Brain pericyte (primary cell): ENCODE data around the gene SNED1.
A peak's percentile ranks its signal among the peaks of the same experiment; 100 is the strongest.

Experiments
- DNase-seq: peaks from one replicate; pipeline ENCODE4 v3.0.0-alpha.2; 2012; ENCODE audit warnings: low read depth, low spot score

The SNED1 gene

DNA sequence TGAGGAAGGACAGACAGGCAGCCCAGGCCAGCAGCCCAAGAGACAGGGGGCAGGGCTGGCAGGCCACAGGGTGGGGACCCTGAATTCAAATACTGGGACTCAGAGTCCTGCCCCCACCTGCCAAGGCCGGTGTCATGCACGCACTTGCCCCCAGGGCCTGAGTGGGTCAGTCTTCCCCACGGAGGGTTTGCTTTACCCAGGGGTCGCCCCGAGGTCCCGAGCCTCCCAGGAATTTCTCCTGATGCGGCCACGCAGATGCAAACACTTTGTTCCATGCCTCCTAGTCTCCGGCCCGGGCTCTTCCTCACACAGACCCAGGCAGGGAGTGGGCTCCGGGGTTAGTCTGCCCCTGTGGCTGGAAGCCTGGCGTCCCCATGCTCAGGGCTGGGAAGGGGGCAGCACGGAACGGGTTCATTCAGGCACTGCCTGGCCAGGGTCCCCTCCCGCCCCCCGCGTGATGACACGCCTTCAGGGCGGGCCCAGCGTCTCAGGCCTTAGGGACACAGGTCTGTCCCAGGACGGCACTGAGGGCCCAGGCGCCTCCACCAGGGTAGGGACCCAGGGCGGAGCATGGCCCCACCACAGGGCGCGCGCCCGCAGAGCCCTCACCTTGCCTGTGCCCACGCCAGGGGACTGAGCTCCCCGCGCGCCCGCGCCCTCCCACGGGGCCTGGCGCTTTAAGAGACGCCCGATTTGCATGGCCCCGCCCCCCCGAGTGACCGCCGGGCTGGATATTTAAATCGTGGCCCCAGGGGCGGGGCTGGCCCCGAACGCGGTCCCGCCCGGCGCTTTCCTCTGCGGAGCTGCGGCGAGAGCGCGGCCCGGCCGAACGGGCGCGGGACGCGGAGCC, at the start of gene SNED1:
Gene SNED1, plus strand, starts transcription at position 763 of the 850 bp plus-strand sequence. CDS start 220 bp downstream, outside the sequence.
- DNase-seq, result peak; percentile 67

DNA sequence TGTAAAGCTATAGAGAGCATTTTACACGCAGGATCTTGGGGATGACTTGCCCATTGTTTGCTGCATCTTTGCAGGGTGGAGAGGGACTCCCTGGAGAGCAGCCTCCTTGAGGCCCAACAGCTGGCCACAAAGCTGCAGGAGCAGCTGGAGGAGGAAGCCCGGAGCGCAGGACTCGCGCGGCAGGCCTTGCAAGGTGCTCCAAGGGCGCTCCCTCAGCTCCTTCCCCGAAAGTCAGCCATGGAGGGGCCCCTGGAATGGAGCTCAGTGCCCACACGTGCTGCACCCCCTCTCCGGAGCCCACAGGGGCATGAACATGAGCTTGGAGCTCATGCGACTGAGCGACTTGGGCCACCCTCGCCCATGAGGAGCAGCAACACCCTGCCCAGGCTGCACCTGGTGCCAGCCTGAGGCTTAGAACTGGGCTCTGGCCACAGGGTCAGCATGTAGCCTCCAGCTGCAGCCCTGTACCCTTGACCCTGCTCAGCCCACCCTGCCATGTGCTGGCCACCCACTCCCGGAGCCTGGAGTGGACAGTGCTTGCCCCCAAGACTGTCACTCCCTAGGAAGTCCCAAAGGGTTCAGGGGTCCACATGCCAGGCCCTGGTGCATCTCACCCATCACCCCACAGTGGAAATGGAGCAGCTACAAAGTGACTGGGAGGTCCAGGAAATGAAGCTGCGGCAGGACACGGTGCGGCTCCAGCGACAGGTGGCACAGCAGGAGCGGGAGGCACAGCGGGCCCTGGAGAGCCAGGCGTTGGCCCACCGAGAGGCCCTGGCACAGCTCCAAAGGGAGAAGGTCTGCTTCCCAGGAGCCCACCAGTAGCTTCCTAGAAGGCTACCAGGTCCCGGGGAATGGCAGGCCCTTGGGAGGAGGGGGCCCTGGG, 49.3 kb upstream of the SNED1 start:
- no peak for DNase-seq

DNA sequence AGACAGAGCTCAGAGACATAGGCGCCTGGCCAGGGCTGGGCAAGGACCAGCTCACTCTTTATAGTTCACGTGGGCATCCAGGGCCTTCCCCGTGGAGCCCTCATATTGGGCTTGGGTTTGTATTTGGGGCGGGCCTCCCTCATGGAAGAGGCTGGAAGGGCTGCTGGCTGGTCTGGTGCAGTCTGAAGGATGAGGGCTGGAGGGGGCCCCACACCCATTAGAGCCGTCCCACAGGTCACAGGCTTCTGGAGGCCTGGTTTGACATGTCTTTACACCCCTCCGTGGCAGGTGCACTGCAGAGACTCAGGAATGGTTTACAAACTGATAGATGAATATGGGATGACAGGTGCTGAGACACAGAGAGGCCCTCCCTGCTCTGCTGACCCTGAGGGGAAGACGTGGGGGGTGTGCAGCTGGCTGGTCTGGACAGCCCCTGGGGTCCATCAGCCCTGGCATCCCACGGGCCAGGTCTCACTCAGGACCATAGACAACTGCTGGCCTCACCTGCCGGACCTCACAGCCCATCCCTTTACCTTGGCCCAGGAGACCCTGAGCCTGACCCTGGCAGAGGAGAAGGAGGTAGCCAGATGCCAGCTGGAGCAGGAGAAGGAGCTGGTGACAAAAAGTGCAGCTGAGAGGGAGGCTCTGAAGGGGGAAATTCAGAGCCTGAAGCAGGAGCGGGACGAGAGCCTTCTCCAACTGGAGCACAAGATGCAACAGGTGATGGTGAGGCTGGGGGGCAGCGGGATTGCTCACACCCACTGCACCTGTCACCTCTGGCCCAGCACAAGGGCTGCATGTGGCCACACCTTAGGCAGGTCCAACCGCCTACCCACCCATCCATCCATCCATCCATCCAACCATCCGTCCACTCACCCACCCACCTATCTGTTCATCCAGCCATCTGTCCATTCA, 48.4 kb upstream of the SNED1 start:
- DNase-seq, result no peak

DNA sequence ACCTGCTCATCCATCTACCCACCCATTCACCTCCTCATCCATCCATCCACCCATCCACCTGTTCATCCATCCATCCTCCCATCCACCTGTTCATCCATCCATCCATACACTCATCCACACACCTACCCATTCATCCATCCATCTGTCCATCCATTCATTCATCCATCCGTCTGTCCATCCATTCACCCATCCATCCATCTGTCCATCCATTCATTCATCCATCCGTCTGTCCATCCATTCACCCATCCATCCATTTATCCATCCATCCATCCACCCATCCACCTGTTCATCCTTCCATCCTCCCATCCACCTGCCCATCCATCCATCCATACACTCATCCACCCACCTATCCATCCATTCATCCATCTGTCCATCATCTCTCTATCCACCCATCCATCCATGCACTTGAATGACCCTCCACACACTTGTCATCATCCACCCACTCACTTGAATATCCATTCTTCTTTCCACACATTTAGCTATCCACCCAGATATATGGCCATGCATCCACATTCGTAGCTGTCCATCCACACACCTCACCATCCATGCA, 47.3 kb upstream of the SNED1 start:
- no peak for DNase-seq

DNA sequence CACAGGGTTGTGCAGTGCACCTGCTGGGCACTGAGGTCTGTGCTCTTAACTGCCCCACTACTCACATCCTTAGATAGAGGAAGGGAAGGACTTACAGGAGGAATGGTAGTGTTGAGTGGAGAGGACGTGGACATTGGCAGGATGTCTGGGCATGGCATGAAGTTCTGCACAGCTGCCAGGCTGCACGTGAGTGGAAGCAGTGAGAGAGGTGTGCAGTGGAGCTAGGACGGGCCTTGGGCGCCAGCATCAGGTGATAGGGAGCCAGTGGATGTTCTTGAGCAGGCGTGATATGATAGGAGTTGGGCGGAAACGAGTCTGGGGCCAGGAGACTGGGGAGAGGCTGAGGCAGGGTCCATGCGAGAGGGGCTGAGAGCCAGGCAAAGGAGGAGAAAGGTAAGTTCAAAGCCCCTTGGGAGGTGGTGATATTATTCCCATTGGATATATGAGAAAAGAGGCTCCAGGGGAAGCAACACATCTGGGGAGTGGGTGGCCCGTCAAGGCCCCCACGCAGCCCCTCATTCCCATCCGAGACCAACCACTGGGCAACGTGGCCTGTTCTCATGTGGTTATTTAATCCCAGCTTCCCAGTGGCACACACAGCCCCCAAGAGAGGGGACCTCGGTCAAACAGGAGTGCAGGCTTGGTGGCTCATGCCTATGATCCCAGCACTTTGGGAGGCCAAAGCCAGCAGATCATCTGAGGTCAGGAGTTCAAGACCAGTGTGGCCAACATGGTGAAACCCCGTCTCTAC, 45.7 kb upstream of the SNED1 start:
- no peak for DNase-seq

DNA sequence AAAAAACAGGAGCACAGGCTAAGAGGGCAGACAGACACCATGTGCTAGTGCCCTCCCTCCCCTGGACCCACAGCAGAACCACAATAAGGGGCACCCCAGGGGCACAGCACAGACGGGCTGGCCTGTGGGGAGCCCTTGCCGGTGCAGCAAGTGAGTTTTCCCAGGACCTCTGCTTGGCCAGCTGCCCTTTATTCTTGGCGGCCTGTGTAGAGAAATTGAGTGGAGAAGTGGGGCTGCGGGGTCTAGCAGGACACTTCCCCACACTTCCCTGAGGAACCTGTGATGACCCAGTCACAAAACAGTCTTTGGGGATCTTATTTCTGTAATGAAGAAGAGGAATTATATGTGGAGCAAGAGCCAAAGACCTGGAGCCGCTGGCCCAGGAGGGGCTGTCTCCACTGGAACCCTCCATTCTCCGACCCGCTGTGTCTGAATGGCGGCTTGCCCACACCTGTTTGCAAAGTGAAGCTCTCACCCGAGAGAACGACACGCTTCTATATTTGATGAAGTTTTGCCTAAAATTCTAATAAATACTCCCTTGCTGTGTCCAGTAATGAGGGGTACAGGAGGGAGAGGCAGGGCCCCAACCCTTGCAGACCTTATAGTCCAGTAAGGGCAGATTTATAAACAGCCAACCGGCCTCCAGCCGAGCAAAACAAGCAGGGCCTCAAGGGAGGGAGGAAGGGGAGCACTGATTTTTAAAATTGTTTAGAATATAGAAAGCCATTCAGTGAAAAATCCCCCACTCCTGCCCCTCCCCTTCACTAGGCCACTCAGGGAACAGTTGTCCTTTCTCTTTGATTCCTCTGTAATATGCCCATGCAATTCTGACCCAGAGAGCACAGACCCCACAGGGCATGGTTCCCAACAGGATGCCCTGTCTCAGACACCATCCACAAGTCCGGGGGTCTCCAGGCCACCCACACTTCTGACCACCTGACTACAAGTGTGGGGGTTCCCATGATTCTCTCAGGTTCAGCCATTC, 44.7 kb upstream of the SNED1 start:
- DNase-seq, result no peak

DNA sequence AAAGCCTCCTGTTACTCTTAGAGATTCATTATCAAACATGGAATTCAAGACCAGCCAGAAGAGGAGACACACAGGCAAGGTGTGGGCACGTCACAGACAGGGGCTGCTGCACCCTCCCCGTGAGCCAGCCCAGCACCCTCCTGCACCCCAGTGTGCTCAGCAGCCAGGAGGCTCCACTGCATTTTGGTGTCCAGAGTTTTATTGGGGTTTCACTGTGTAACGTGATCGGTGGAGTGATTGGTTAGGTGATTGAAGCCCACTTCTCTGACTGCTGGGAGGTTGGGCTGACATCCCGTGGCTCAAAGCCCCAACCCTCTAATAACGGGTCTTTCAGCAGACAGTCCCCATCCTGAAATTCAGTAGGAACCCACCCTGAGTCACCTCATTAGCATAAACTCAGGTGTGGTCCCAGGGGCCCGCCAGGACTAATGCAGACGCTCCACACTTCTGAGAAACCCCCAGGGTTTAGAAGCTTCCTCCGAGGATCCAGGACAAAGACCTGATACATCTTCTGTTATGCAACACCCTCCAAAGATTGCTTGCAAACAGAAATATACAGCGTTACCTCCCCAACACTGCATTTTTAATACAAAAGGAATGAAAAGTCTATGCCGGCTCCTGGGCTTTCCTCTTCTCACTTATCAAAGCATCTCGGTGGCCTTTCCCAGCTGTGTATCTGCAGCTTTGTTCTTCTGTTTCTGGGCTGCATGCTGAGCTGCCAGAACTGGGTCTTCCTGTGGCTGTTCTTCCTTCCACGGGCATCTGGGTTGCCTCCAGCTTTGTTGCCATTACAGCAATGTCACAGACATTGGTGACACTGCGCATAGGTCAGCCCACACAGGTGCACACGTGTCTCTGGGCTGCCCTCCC, 43.7 kb upstream of the SNED1 start:
- DNase-seq, result no peak

DNA sequence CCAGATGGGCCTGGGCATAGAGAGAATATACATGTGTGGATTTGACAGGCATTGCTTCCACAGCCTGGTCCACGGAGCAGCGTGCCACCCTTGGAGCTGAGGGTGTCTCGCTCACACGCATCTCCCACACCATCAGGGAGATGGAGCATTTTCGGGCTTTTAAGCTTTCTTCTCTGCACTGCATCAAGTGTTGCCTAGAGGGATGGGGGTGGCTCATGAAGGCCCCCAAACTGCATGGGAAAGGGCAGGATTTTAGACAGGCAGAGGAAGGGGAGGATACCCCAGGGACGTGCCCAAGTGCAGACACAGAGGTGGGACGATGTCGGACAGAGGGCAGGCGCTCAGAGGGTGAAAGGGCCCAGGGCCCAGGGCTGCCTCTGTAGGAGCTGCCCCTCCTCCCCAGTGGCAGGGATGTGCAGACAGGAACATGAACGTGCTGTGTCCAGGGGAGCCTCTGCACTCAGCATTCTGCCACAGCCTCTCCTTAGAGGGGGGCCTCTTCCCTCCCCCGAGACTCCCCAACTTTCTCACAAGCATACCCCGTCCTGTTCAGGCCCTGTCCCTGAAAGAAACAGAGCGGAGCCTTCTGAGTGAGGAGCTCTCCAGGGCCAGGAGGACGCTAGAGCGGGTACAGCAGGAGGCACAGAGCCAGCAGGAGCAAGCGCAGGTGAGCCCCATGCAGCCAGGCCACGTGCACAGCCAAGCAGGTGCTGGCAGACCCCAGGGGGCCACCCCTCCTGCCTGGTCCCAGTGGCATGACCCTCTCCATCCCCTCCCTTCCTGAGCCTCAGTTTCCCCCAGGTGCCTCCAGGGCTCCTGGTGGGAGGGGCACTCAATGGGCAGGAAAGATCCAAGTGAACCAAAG, 42.9 kb upstream of the SNED1 start:
- no peak for DNase-seq

DNA sequence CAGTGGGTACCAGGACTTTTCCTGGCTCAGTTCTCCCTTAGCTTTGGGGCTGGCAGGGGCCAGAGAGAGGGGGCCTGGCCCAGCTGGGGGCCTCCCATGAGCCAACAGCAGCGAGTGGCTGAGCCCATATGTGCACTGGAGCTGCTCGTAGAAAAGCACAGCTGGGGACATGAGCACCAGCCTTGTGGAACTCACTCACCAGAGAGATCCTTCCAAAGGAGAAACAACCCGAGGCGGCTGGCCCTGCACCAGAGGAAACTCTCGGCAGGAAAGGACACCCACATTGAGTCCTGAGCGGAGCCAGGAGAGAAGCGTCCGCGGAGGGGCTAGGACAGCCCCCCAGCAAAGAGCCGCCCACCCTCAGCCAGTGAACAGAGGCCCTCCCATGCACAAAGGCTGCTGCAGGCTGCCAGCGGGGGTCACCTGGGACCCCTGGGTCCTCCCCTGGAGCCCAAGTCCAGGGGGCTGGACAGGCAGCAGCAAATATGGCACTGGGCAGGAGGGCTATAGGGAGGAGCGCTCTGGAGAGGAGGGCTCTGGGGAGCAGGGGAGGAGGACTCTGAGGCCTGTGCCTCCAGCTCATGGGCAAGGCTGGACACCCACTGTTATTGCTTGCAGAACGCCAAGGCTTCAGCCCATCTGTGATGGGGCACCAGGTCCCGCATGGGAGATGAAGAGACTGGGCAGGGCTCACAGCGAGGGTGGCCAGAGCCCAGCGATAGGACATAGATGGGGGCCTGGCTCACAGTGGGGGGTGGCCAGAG, 42.1 kb upstream of the SNED1 start:
- DNase-seq, result no peak

DNA sequence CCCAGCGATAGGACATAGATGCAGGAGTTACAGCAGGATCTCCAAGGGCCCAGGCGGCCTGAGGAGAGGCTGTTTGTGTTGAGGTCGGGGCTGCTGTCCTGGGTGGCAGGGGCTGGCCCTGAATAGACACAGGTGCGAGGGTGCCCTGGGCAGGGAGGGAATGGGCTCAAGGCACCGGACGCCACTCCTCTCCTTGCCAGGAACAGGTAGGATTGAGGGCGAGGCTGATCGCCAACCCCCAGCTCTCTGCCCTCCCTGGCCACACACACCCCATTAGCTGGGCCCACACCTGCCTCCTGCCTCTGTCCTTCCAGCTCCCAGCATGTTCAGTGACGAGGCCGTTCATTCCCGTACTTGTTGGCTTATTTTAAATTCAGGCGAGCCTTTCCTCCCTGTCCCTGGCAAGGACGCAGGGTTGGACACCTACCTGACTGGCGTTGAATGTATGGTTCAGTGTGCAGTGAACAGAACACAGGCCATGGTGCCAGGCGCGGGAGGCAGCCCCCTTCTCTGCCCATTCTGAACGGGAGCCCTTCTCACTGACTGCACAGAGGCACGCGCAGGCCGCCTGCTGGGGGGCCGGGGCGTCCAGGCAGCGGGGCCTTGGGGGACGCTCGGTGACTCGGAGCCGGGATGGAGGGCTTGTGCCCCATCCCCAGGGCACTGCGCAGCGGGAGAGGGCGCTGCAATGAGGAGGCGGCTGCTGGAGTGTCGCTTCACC, 41.3 kb upstream of the SNED1 start:
- no peak for DNase-seq

DNA sequence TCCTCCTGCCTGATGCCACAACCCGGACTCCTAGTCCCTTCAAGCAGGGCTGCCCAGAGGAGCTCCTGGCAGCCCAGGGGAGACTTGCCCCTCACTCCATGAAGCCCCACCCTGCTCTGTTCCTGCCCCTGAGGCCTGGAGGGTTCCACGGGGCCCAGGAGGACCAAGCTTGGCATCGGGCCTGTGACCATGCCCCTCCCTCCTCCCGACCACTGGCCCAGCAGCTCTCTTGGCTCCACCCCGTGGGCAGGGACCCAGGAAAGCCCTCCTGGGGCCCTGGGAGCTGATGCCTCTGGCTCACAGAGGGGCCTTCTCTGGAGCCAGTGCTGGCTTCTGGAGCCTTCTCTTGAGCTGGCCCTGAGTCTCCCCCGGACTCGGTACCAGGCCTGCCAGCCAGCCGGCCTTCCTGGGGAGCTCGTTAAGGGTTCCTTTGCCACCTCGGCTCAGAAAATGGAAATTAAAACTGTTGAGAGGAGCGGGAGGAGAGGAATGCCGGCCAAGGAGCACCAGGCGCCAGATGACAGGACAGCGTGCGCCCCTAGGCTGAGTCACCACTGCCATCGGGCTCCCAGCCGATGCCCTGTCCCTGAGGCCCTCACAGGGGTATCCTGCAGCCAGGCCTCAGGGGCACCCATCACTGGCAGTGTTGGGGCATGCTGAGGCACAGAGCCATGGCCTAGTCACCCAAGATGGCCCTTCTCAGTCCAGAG, 40.6 kb upstream of the SNED1 start:
- DNase-seq, result no peak

DNA sequence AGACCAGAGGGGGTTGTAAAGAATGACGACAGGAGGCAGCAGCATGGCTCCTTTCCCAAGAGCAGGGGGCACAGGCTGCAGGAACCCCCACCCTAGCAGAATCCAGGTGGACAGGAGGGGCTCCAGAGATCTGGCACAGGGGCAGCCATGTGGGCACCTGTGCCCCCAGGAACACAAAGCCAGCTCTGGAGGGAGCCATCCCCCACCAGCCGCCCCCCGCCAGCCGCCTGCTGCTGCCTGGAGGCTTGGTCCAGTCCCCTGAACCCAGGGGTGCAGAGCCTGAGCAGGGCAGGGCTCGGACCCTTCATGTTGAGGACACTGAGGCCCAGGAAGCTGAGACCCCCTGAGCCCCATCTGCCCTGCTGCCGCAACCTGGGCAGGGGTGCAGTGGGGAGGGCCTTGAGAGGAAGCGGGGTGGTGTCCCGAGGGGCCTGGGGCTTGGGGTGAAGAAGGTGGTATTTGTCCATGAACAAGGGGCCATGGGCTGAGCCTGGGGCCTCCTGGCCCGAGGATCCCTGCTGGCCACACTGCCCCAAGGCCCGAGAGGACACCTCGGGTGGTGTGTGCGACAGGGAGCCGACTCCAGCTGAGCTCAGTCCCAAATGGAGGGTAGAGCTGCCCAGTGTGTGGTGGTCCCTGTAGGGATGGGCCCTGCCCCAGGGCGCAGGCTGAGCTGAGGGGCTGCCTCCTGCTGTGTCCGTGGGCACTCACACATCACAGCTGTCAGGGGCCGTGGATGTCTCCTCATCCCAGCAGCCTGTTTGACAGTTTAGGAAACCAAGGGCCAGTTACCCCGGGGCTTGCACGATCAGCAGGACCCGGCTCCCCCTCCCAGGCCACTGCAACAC, 39.8 kb upstream of the SNED1 start:
- DNase-seq, result no peak

DNA sequence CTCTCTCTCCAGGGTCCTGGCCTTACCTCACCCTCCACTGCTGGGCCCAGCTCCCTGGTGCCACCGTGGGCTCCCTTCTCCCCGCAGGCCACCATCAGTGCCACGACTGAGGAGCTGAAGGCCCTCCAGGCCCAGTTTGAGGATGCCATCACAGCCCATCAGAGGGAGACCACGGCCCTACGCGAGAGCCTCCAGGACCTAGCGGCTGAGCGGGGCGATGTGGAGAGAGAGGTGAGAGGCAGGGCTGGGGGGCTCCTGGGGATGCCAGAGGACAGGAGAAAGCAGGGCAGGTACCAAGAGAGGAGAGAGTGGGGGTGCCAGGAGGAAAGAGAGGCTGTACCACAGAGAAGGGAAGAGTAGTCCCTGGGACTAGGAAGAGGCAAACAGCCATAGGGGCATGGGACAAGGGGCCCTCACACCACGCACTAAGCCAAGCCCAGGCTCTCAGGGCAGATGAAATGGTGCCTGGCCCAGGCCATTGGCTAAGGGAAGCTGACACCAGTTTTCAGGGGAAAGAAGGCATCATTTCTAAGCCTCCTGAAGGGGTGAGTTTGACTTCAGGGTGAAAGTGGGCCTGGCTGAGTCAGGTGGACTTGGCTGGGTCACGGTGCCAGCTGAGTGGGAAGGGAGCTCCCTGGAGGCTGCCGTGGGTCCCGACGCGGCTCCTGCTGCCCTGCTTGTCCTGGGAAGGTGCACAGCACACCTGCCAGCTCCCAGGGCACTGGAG, 39.0 kb upstream of the SNED1 start:
- DNase-seq, result no peak

DNA sequence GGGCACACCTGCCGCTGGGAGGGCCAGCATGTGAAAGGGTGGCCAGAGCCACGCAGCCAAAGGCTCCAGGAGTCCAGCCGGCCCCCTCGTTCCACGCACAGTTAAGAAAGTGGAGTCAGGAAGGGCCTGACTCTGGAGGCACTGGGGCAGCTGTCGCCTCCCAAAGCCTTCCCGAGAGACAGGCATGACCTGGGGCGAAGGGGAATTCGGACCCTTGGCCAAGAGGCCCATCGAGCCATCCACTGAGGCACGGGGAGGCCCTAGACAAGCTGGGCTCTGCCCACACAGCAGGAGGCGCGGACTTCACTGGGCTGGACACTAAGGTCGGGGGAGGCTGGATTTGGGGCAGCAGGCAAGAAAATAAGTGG, 38.5 kb upstream of the SNED1 start:
- DNase-seq, result no peak
